Subcutaneous preadipocyte (primary cell): ENCODE measurements around the gene FAM8A1. TPM values are rescaled to one million over a fixed set of nuclear protein-coding genes. Genes with fewer than 3 reads are reported as not detected.

Experiments
- small RNA-seq: library from RNA; depleted of rRNA; stranded (forward); fragments of <200 nt; gene quantifications from one replicate; pipeline ENCODE3, GENCODE V24; 2012
- total RNA-seq: library from RNA; depleted of rRNA; stranded (reverse); fragments of >200 nt; gene quantifications from 2 replicates; pipeline ENCODE4 v1.2.3, GENCODE V29; 2012

The FAM8A1 gene, protein sequence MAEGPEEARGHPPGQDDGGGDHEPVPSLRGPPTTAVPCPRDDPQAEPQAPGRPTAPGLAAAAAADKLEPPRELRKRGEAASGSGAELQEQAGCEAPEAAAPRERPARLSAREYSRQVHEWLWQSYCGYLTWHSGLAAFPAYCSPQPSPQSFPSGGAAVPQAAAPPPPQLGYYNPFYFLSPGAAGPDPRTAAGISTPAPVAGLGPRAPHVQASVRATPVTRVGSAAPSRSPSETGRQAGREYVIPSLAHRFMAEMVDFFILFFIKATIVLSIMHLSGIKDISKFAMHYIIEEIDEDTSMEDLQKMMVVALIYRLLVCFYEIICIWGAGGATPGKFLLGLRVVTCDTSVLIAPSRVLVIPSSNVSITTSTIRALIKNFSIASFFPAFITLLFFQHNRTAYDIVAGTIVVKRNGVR
- 15.4 and 16.5 TPM in 2 replicates for total RNA-seq

DNA sequence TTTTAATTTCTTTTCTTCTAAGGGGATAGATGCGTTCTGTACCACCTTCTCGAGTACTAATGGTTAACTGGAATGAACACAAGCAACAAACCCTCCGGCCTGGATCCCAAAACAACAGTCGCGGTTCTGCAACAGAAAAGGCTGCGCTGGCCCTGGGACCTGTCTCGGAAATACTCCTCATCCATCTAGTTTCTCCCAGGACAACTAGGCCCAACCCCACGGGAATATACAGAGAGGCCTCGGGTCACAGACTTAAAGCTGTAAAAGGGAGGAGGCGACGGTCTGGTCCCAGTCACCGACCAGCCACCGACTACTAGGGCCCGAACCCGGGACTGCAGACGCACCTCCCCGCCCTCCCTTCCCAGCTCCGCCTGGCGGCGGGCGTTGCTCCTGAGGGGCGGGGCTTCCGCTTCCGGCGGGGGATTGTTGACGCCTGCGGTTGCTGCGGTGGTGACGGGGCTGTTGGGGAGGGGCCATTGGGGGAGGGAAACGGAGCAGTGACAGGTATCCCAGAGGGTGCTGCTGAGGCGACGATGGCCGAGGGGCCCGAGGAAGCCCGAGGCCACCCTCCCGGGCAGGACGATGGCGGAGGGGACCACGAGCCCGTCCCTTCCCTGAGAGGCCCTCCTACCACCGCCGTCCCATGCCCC is at the start of gene FAM8A1:
Gene FAM8A1 (plus strand): TSS at position 426 of the 650 bp plus-strand sequence. CDS start 108 bp downstream, at position 534.

Small RNA genes lying within 50 kb of the gene (small RNA-seq; reads per million reads assigned to genes)
- gene RNU6-190P (not detected), gene SUMO2P13 (not detected)

Other genes with a start within 250 kb of the FAM8A1 start
- 0.20 TPM in 1 of 2 replicates, not detected in the other for gene CAP2, start 206.7 kb upstream of the FAM8A1 start, total RNA-seq
- gene NUP153, start 106.6 kb downstream of the FAM8A1 start, total RNA-seq: 26.8 and 48.3 TPM in 2 replicates